DOHH2 (cell line): Measurements from ENCODE around the gene IGF1R.

Source experiments
- EZH2phosphoT487 ChIP-seq: fragments of 200-600 bp; sonication (generic); IDR thresholded peaks from 2 replicates; pipeline ENCODE4 v1.6.1; 2017; ENCODE audit warnings: borderline replicate concordance, mild to moderate bottlenecking, antibody characterized with exemption, low read length, moderate library complexity, mixed read lengths
- TF ChIP-seq, protein P1 (sequence below): fragments of 200-600 bp; sonication (generic); IDR thresholded peaks from one replicate; pipeline ENCODE4 v1.5.1; 2014; ENCODE audit warnings: antibody characterized with exemption, mild to moderate bottlenecking, low read depth, low read length; ENCODE audit not compliant: poor library complexity, severe bottlenecking

DNA sequence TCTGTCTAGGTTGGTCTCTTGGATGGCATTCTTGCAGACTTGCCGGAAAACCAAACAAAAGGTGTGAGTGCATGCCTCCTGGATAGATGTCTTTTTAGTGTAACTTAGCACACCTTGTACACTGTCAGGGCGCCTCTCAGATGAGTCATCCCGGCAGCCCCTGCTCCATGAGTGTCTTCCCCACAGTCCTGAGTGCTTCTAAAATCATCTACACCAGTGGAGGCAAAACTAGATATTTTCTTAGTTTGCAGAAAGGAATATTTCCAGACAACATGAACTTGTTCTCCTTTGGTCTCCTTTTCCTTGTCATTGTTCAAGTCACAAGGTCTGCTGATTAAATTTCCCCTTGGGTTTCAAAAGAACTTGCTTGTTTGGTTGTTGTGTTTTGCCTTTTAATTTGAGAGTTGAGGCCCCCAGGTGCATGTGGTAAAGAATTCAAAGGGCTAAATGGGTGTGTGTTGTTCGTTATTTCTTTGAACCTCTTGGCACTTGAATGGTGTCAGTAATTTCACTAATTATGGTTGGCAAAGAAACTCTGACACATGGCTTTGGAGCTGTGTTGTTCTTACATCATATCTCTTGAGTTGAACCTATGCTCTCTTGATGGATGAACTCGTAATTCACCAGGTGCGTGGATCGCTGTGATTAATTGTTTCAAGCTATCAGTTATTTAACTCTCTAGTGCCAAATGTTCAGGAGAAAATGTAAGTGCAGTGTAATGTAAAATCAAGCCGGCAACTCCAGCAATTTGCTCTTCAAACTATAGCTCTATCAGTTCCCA lies 98.2 kb downstream of the IGF1R start:
- TF ChIP-seq, protein P1, sequence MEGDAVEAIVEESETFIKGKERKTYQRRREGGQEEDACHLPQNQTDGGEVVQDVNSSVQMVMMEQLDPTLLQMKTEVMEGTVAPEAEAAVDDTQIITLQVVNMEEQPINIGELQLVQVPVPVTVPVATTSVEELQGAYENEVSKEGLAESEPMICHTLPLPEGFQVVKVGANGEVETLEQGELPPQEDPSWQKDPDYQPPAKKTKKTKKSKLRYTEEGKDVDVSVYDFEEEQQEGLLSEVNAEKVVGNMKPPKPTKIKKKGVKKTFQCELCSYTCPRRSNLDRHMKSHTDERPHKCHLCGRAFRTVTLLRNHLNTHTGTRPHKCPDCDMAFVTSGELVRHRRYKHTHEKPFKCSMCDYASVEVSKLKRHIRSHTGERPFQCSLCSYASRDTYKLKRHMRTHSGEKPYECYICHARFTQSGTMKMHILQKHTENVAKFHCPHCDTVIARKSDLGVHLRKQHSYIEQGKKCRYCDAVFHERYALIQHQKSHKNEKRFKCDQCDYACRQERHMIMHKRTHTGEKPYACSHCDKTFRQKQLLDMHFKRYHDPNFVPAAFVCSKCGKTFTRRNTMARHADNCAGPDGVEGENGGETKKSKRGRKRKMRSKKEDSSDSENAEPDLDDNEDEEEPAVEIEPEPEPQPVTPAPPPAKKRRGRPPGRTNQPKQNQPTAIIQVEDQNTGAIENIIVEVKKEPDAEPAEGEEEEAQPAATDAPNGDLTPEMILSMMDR = no peak
- TF ChIP-seq EZH2phosphoT487 = no peak
